TTC549 (cell line): Measurements from ENCODE around the gene TGM3.

Source experiments
- FAIRE-seq: peaks from 2 replicates; lab custom pipeline; 2012; peaks lifted over from hg19 to GRCh38; lab: Jason Lieb, UNC

TGM3 gene

GRCh38 chr20:2338411-2339066 is 42.7 kb downstream of the TGM3 start:
- no peak for FAIRE-seq

GRCh38 chr20:2340136-2340535 is 44.3 kb downstream of the TGM3 start:
- FAIRE-seq: no peak

GRCh38 chr20:2340823-2341222 is 45.0 kb downstream of the TGM3 start:
- FAIRE-seq: no peak

- FAIRE-seq: no peak
These were observed 45.5 kb downstream of the TGM3 start for GRCh38 chr20:2341336-2341735.

GRCh38 chr20:2342243-2342642 is 46.4 kb downstream of the TGM3 start:
- no peak for FAIRE-seq

GRCh38 chr20:2346188-2346587 is 50.4 kb downstream of the TGM3 start:
- FAIRE-seq: no peak

GRCh38 chr20:2348336-2348735 is 52.5 kb downstream of the TGM3 start:
- no peak for FAIRE-seq

GRCh38 chr20:2349801-2350200 is 54.0 kb downstream of the TGM3 start:
- FAIRE-seq: no peak

- no peak for FAIRE-seq
These were observed 54.8 kb downstream of the TGM3 start for GRCh38 chr20:2350606-2351005.

- FAIRE-seq: no peak
These were observed 57.4 kb downstream of the TGM3 start for GRCh38 chr20:2353231-2353630.

- FAIRE-seq: no peak
These were observed 61.3 kb downstream of the TGM3 start for GRCh38 chr20:2357114-2357513.

GRCh38 chr20:2358006-2358405 is 62.2 kb downstream of the TGM3 start:
- no peak for FAIRE-seq

GRCh38 chr20:2361035-2361593 is 65.3 kb downstream of the TGM3 start:
- FAIRE-seq: no peak

GRCh38 chr20:2363187-2363586 is 67.4 kb downstream of the TGM3 start:
- no peak for FAIRE-seq

GRCh38 chr20:2363587-2363986 is 67.8 kb downstream of the TGM3 start:
- no peak for FAIRE-seq

- no peak for FAIRE-seq
These were observed 68.2 kb downstream of the TGM3 start for GRCh38 chr20:2364044-2364443.

GRCh38 chr20:2365091-2365490 is 69.3 kb downstream of the TGM3 start:
- no peak for FAIRE-seq

- no peak for FAIRE-seq
These were observed 69.9 kb downstream of the TGM3 start for GRCh38 chr20:2365666-2366065.

GRCh38 chr20:2368621-2369020 is 72.8 kb downstream of the TGM3 start:
- FAIRE-seq: no peak

- no peak for FAIRE-seq
These were observed 77.3 kb downstream of the TGM3 start for GRCh38 chr20:2373098-2373497.

- FAIRE-seq: no peak
These were observed 78.7 kb downstream of the TGM3 start for GRCh38 chr20:2374346-2375125.

GRCh38 chr20:2378893-2379292 is 83.1 kb downstream of the TGM3 start:
- FAIRE-seq: no peak

GRCh38 chr20:2379511-2380229 is 83.9 kb downstream of the TGM3 start:
- no peak for FAIRE-seq
